Tibial nerve (tissue), 4 donors: Measurements from ENCODE around the gene MCUB. TPM values are rescaled to one million over a fixed set of nuclear protein-coding genes. Genes with fewer than 3 reads are reported as not detected.

ENCODE experiments used
- DNase-seq, 2 donors: peaks; one replicate each; pipeline ENCODE4 v3.0.0-alpha.2; 2019; ENCODE audit warnings: low spot score in 2 of 2
- H3K27ac ChIP-seq, 4 donors: fragments of 200-600 bp; sonication (generic) in 3 of 4; one replicate each; pipeline ENCODE4 v1.5.1; 2017 to 2019; ENCODE audit warnings: mild to moderate bottlenecking in 1 of 4
- H3K27me3 ChIP-seq, 2 donors: fragments of 200-600 bp; sonication (generic) in 1 of 2; one replicate each; pipeline versions ENCODE4 v1.5.1 to v1.6.0; 2017 to 2019
- H3K36me3 ChIP-seq, 3 donors: fragments of 200-600 bp; sonication (generic); one replicate each; pipeline ENCODE4 v1.5.1; 2018 to 2019
- H3K4me1 ChIP-seq, 4 donors: fragments of 200-600 bp; sonication (generic) in 3 of 4; one replicate each; pipeline ENCODE4 v1.5.1; 2017 to 2019
- H3K4me3 ChIP-seq, 4 donors: fragments of 200-600 bp; sonication (generic) in 3 of 4; one replicate each; pipeline ENCODE4 v1.5.1; 2017 to 2019; ENCODE audit warnings: mild to moderate bottlenecking in 1 of 4, moderate library complexity in 1 of 4
- H3K9me3 ChIP-seq, 4 donors: fragments of 200-600 bp; sonication (generic) in 3 of 4; one replicate each; pipeline ENCODE4 v1.5.1; 2017 to 2019
- CTCF ChIP-seq, 5 experiments: fragments of 200-600 bp in 3 of 5; fragments of 450-650 bp in 2 of 5; sonication (generic) in 3 of 5; IDR thresholded peaks; one replicate each; pipeline ENCODE4 v1.5.1; 2016 to 2019; ENCODE audit warnings: antibody characterized with exemption in 5 of 5, mild to moderate bottlenecking in 3 of 5, moderate library complexity in 2 of 5
- EP300 ChIP-seq, 2 donors: sonication (generic); formaldehyde crosslinking; IDR thresholded peaks; one replicate each; pipeline ENCODE4 v1.6.1; 2017; ENCODE audit warnings: antibody characterized with exemption in 2 of 2, mild to moderate bottlenecking in 1 of 2
- POLR2A ChIP-seq, 2 donors: fragments of 450-650 bp; IDR thresholded peaks; one replicate each; pipeline ENCODE4 v1.6.1; 2017; ENCODE audit warnings: antibody characterized with exemption in 2 of 2, mild to moderate bottlenecking in 2 of 2, moderate library complexity in 2 of 2
- WGBS, 2 donors: methylation state at CpG; one replicate each; pipeline ENCODE4 v1.1.5; 2018; 5-methylcytosine and 5-hydroxymethylcytosine counted together
- total RNA-seq, 4 donors: library from RNA; depleted of rRNA; stranded (reverse); fragments of >200 nt; gene quantifications; one replicate each; pipeline ENCODE4 v1.1.0, GENCODE V29; 2016

Gene MCUB
- total RNA-seq, 4 donors from 2014 or later, result 15.5 to 57.3 (median 24.4) TPM

- Histone ChIP-seq H3K9me3 (peaks cover 0 to 8% (median 0%) of the 10 kb centered on the region in 4 donors), H3K36me3 (no peaks in the 10 kb centered on the region), H3K4me1 (no peaks in the 10 kb centered on the region), H3K4me3 (no peak overlapping the region), H3K27me3 (no peaks in the 10 kb centered on the region), H3K27ac (no peak overlapping the region)
- TF ChIP-seq EP300 (IDR thresholded peaks at IDR 0.05) (no peak), POLR2A (IDR thresholded peaks at IDR 0.05) (no peak)
- no peak for DNase-seq
- 90 to 95% methylated on average over 2 of the region's 2 CpGs for WGBS, 2 donors
These were observed 55.7 kb downstream of the MCUB start for GRCh38 chr4:109615742-109616141.

GRCh38 chr4:109616243-109616642, 56.2 kb downstream of the MCUB start:
- Histone ChIP-seq H3K27ac (no peak overlapping the region), H3K4me3 (no peak overlapping the region), H3K36me3 (no peaks in the 10 kb centered on the region), H3K9me3 (peaks cover 0 to 3% (median 0%) of the 10 kb centered on the region in 4 donors), H3K4me1 (no peaks in the 10 kb centered on the region), H3K27me3 (no peaks in the 10 kb centered on the region)
- no peak for TF ChIP-seq CTCF (IDR thresholded peaks at IDR 0.05)
- 81 to 89% methylated on average over 1 of the region's 1 CpG for WGBS, 2 donors
- DNase-seq, result no peak

- Histone ChIP-seq H3K27ac (no peak overlapping the region), H3K27me3 (no peaks in the 10 kb centered on the region), H3K9me3 (no peaks in the 10 kb centered on the region), H3K4me3 (no peak overlapping the region), H3K4me1 (no peaks in the 10 kb centered on the region), H3K36me3 (no peaks in the 10 kb centered on the region)
- 92 to 95% methylated on average over 7 of the region's 7 CpGs for WGBS, 2 donors
- no peak for DNase-seq
- TF ChIP-seq CTCF (IDR thresholded peaks at IDR 0.05) (no peak), EP300 (IDR thresholded peaks at IDR 0.05) (no peak), POLR2A (IDR thresholded peaks at IDR 0.05) (no peak)
These were observed 62.6 kb downstream of the MCUB start for GRCh38 chr4:109622626-109623025.

- Histone ChIP-seq H3K27me3 (no peaks in the 10 kb centered on the region), H3K9me3 (no peaks in the 10 kb centered on the region), H3K4me1 (no peaks in the 10 kb centered on the region), H3K27ac (no peak overlapping the region), H3K4me3 (no peak overlapping the region), H3K36me3 (no peaks in the 10 kb centered on the region)
- DNase-seq, result no peak
- 74 to 93% methylated on average over 2 of the region's 2 CpGs for WGBS, 2 donors
- TF ChIP-seq CTCF (IDR thresholded peaks at IDR 0.05) (no peak), EP300 (IDR thresholded peaks at IDR 0.05) (no peak), POLR2A (IDR thresholded peaks at IDR 0.05) (no peak)
These were observed 64.5 kb downstream of the MCUB start for GRCh38 chr4:109624536-109624935.

GRCh38 chr4:109627361-109627760, 67.3 kb downstream of the MCUB start:
- Histone ChIP-seq H3K27me3 (no peaks in the 10 kb centered on the region), H3K9me3 (no peaks in the 10 kb centered on the region), H3K27ac (no peak overlapping the region), H3K4me1 (peaks cover 0 to 11% (median 0%) of the 10 kb centered on the region in 4 donors), H3K4me3 (no peak overlapping the region), H3K36me3 (no peaks in the 10 kb centered on the region)
- 96 to 98% methylated on average over 4 of the region's 4 CpGs for WGBS, 2 donors
- TF ChIP-seq CTCF (IDR thresholded peaks at IDR 0.05) (no peak), EP300 (IDR thresholded peaks at IDR 0.05) (no peak), POLR2A (IDR thresholded peaks at IDR 0.05) (no peak)
- no peak for DNase-seq

GRCh38 chr4:109629775-109630174, 69.7 kb downstream of the MCUB start:
- Histone ChIP-seq H3K9me3 (no peaks in the 10 kb centered on the region), H3K4me1 (peaks cover 0 to 11% (median 0%) of the 10 kb centered on the region in 4 donors), H3K4me3 (no peak overlapping the region), H3K36me3 (no peaks in the 10 kb centered on the region), H3K27ac (no peak overlapping the region), H3K27me3 (no peaks in the 10 kb centered on the region)
- 56 to 59% methylated on average over 4 of the region's 4 CpGs for WGBS, 2 donors
- TF ChIP-seq CTCF (IDR thresholded peaks at IDR 0.05), result no peak
- TF ChIP-seq EP300 (IDR thresholded peaks at IDR 0.05), result no peak
- TF ChIP-seq POLR2A (IDR thresholded peaks at IDR 0.05), result no peak
- no peak for DNase-seq
